GM19351 (cell line): Measurements from ENCODE around the gene LAT.
"Not testable (repeated sequence)": the region's sequence is repeated elsewhere in the genome, so short reads cannot be mapped to it uniquely, and the experiment has no call there.

ENCODE experiments used
- ATAC-seq: cut with Tn5 transposase; IDR thresholded peaks from one replicate; pipeline ENCODE4 v1.9.1; 2021; ENCODE audit warnings: mild to moderate bottlenecking, moderate library complexity; ENCODE audit not compliant: unreplicated experiment

The LAT gene

GRCh38 chr16:28977703-28978662 is 6.9 kb upstream of the LAT start:
- ATAC-seq: no peak

- not testable (repeated sequence) for ATAC-seq
These were observed 4.5 kb upstream of the LAT start for GRCh38 chr16:28980330-28980729.

GRCh38 chr16:28980929-28981328 is 3.9 kb upstream of the LAT start:
- ATAC-seq: no peak

- ATAC-seq: no peak
These were observed 3.3 kb upstream of the LAT start for GRCh38 chr16:28981517-28981916.

GRCh38 chr16:28982418-28982817 is 2.4 kb upstream of the LAT start:
- ATAC-seq: no peak

- ATAC-seq: no peak
These were observed 1.9 kb upstream of the LAT start for GRCh38 chr16:28982949-28983348.

GRCh38 chr16:28983644-28984043 is 1.2 kb upstream of the LAT start:
- no peak for ATAC-seq

- ATAC-seq: no peak
These were observed 761 bp upstream of the LAT start for GRCh38 chr16:28984091-28984490.

GRCh38 chr16:28985211-28986041 is 574 bp downstream of the LAT start:
- ATAC-seq: no peak

GRCh38 chr16:28986046-28986445 is 1.2 kb downstream of the LAT start:
- no peak for ATAC-seq

GRCh38 chr16:28986492-28986891 is 1.6 kb downstream of the LAT start:
- ATAC-seq: no peak

GRCh38 chr16:28987170-28987853 is 2.5 kb downstream of the LAT start:
- ATAC-seq: no peak

GRCh38 chr16:28989363-28989762 is 4.5 kb downstream of the LAT start:
- no peak for ATAC-seq

GRCh38 chr16:28990375-28991040 is 5.7 kb downstream of the LAT start:
- ATAC-seq: no peak

GRCh38 chr16:28991687-28992086 is 6.8 kb downstream of the LAT start:
- no peak for ATAC-seq

GRCh38 chr16:28992496-28992895 is 7.6 kb downstream of the LAT start:
- no peak for ATAC-seq

GRCh38 chr16:28998837-28999236 is 14.0 kb downstream of the LAT start:
- no peak for ATAC-seq

- ATAC-seq: no peak
These were observed 14.7 kb downstream of the LAT start for GRCh38 chr16:28999577-28999976.

GRCh38 chr16:29000019-29000418 is 15.2 kb downstream of the LAT start:
- ATAC-seq: no peak

GRCh38 chr16:29004496-29005139 is 19.8 kb downstream of the LAT start:
- ATAC-seq: not testable (repeated sequence)
